Measurements from ENCODE around the gene SYT12.

Gene SYT12

DNA sequence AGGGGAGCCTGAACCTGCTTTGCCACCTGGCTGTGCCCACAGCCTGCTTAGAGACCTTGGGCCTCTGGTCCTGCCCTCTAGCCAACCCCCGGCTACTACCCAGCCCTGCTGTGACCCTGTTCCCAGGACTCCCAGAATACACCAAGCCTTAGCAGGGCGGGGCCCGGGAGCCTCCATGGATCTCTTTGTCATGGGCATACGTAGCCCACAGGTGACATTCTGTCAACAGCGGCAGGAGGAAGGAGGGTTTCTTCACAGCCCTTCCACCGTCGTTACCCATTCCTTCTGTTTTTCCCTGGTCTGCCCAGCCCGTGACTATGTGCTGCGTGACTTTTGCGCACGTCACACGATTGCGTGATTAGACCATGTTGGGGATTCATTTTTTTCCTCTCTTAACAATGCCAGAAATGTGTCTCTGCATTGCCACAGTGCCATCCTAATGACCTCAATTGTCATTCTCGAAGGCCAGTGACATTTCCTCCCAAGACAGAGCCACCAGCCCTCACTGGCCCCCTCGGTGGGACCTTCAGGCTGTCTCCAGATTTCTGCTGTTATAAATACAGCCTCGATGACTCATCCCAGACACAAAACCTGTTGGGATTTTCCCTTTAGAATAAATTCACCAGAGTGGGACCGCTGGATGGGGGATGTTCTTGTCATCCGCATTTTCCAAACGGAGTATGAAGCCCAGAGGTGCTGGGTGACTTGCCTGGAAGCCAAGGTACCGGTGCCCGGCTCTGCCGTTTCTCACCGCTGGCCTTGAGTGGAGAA is 9.0 kb downstream of the SYT12 start:
- no peak for DNase-seq

DNA sequence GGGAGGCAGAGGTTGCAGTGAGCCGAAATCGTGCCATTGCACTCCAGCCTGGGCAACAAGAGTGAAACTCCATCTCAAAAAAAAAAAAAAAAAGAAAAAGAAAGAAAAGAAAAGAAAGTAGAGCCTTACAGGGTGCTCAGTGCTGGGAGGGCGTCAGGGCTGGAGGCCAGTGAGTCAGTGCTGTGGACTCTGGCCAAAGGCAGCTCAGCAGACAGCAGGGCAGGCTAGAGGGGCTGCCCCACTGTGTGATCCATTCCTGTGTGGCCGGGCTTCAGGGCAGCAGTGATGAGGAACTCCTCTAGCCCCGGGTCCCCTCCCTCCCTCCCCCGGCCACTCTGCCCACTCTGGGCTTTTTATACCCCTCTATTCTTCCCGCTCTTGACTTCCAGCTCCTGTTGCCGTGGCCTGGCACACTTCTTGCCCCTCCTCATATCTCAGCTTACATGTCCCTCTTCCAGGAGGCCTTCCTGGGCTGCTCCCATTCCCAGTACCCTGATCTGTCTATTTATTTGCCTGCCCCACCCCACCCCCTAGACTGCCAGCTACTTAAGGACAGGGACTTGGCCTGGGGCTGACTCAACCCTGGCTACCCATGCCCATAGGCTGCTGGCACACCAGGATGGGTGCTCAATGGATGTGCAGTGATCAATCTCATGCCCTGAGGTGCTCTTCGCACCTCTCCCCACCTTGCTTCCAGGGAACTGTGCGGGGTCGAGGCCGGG is 10.1 kb downstream of the SYT12 start:
- DNase-seq = no peak

DNA sequence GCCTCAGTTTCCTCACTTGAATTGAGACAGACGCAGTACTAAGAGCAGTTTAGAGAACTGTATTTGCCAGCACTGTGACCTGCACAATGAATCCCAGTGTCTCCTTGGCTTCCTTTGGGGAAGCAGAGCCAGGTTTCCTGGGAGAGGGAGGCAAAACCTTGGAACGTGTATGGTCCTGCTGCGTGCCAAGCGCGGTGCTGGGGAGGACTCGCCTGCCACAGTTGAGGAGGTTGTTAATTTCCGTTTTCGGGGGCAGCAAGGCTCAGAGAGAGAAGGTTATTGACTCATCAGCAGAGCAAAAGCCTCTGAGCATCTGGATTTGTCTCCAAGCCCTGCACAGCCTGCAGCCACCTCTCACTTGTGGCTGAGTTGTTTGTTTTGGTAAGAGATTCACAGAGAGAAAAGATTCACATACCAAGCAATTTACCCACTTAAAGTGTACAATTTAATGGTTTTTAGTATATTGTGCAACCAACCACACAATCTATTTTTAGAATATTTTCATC is 10.8 kb downstream of the SYT12 start:
- DNase-seq = no peak

DNA sequence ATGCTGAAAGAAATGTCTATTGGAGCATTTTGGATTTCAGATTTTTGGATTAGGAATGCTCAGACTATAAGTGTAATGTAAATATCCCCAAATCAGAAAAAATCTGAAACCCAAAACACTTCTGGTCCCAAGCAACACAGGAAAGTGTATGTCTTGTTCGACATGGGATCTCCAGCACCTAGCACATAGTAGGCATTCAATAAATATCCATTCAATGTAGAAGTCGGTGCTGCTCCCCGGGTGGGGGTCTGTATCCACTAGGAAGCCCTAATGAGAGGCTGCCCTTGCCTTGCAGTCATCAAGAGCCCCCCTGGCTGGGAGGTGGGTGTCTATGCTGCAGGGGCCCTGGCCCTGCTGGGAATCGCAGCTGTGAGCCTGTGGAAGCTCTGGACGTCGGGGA is 11.4 kb downstream of the SYT12 start:
- no peak for DNase-seq

DNA sequence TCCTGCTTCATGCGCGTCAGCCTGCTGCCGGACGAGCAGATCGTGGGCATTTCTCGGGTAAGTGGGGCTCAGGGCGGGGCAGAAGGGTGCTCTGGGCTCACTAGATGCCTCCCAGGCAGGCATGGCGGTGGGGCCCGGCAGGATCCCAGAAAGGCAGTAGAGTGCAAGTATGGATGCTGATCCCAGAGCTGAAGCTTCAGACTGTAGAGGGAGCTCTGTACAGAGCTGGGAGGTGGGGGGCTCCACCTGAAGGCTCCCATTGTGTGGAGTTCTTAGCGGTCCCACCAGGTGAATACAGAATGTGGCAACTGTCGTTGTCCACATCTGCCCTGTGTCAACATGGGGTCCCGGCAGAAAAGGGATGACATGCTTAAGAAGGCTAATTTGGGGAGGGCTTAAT is 17.2 kb downstream of the SYT12 start:
- DNase-seq = no peak

DNA sequence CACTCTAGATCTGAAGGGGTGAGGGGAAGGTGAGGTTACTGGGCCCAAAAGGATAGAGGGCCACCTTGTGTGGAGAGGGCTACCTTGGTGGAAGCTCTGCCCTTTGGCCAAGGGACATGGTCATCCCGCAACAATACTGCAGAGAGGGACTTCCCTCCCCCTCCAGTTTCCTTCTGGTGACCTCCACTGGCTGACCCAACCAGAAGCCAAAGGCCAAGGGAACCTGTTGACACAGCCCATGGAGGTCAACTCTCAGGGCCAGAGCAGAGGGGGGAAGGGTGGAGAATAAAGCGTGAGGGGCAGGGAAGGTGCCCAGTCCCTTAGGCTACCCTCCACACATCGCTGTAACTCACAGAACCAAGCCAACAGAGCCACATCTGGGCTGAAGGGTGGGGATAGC is 18.7 kb downstream of the SYT12 start:
- DNase-seq = no peak

DNA sequence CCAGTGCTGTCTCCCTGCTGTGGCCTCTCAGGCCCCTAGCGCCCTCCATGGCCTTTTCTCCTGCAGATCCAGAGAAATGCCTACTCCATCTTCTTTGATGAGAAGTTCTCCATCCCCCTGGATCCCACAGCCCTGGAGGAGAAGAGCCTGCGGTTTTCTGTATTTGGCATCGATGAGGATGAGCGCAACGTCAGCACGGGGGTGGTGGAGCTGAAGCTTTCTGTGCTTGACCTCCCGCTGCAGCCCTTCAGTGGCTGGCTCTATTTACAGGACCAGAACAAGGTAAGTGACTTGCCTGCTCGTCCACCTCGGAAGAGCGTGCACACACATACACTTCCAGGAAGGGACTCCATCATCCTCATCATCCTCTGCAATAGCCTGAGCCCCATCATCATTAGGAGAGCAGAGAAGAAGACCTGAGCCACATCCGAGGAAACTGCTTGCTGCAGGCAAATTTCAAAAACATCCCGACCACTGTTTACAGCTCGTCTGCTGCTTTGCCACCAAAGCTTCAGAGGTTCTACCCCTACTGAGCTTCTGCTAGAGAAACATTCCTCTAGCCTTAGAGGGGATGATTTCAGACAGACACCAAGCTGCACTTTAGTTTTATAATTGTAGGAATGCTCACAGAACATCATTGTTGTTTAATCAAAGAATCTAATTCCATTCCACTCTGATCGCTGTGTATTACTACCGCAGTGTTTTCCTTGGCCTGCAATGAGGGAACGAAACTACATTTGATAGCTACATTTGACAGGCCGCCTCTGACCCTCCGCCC is 20.8 kb downstream of the SYT12 start:
- no peak for DNase-seq

DNA sequence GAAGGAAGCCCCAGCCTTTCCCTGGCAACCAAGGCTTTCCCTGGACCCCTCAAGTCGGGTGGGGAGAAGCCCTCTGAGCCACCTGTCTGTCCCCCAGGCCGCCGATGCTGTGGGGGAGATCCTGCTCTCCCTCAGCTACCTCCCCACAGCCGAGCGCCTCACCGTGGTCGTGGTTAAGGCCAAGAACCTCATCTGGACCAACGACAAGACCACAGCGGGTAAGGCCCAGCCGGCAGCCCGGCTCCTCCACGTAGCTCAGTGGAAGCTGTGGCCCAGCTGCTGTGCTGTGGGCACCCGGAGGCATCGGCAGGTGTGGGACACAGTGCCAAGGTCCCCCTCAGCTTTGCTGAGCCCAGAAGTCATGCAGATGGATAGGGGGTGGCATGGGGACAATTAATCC is 21.6 kb downstream of the SYT12 start:
- no peak for DNase-seq

DNA sequence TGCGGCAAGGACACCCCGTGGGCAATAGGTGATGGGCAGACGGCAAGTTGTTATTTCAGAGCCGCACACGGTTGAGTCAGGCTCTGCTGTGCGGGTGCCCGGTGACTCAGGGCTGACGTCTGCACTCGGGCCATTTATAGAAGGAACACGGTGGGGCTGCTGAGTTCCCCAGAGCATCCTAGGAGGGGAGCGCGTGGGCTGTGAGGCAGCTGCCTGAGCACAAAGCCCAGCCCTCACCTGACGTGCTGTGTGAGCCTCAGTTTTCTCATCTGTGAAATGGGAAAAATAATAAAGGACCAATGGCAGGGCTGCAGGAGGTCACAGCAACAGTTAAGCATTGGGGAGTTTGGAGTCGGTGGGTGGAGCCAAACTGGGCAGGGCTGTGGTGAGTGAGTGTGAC is 22.4 kb downstream of the SYT12 start:
- DNase-seq = no peak

DNA sequence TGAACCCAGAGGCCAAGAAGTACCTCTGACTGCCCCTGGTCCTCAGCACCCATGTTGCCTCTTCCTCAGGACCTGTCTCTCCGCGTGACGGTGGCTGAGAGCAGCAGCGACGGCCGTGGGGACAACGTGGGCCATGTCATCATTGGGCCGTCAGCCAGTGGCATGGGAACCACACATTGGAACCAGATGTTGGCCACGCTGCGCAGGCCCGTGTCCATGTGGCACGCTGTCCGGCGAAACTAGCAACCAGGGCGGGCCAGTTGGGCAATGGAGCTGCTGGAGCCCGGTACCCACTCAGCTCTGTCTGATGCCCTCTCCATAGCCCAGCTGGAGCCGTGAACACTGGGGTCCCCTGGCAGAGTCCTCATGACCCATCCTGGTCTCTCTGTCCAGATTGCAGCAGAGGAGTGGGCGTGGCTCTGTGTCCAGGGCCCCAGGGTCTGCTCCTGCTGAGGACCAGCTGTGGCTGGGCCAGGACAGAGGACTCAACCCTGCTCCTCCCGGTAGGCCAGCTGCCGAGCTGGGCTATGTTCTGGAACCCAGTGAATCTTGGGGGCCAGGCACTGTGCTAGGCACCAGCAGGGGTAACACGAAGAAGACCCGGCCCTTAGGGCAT is 25.7 kb downstream of the SYT12 start:
- no peak for DNase-seq

DNA sequence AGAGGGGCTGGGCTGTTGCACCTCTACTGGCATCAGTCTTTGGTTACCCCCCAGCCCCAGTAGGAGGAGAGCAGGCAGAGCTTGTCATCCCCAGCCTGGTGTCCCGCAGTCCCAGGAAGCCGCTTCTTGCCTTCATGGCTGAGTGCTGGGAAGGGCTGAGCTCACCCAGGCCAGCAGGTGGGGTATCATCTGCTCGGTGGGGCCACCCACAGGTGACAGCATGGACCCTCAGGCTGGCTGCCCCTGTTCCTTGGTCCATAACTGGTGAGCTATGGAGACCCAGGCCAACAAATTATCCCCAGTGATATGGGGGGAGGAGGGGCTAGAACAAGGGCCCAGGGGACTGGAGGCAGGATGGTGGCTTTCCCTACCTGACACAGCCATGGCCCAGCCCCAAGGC is 27.2 kb downstream of the SYT12 start:
- DNase-seq = no peak

DNA sequence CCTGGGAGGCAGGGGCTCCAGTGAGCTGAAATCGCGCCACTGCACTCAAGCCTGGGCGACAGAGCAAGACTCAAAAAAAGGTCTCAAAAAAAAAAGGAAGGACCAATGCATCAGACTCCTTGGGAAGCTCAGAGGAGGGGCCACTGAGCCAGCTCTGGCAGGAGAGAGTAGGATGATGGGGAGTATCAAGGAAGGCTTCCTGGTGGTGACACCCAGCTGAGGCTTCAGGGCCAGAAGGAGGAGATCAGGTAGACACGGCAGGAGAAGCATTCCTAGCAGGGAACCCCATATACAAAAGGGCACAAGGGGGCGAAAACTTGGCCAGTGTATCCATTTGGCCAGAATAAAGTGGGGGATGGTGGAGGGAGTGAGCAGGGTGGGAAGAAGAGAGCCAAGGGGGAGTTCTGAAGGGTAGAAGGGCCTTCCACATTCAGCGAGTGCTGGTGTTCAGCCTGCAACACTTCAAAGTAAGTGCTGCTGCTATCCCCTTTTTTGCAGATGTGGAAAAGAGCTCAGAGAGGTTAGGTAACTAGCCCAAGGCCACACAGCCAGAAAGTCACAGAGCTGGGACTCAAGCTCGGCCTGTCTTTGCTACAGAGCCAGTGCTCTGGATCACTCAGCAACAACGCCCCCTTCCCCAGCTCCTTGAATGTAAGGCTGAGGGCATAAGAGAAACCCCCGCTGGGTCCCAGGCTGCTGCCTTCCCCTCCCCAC is 28.4 kb downstream of the SYT12 start:
- DNase-seq = no peak

DNA sequence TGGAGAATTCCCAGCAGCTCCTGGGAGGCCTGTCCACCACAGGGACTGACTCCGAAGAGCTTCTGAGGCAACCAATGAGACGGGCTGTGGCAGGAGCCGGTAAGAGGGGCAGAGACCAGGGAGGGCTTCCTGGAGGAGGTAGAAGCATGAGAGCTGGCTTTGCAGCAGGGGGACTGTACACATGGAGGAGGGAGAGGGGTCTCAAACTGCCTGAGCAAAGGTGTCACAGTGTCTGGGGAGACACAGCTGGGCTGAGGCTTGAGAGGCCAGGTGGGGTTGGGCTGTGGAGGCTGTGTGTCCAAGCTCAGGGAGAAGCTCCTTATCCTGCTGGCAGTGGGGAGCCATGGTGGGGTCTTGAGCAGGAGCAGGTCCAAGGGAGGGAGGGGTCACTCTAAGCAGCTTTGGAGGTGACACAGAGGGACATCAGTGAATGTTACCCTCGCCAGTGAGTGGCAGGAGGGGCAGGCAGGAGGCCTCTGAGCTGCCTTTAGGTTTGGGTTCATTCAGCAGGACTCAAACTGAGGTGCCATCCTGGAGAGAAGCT is 29.1 kb downstream of the SYT12 start:
- DNase-seq = no peak

DNA sequence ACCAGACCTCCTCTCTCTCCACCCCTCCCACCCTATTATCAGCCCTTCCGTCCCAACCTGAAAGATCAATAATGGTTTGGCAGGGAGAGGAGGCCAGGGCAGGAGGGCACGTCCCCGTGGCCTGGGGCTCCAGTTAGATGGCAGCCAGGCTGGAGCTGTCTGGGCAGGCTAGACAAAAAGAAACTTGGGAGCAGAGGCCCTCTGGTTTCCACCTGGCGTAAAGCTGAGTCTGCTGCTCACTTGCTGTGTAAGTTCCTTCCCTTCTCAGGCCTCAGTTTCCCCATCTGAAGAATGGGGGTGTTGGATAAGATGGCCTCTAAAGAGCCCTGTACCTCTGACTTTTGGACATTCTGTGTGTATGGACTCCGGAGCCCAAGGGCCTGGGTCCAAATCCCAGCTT is 30.0 kb downstream of the SYT12 start:
- no peak for DNase-seq

DNA sequence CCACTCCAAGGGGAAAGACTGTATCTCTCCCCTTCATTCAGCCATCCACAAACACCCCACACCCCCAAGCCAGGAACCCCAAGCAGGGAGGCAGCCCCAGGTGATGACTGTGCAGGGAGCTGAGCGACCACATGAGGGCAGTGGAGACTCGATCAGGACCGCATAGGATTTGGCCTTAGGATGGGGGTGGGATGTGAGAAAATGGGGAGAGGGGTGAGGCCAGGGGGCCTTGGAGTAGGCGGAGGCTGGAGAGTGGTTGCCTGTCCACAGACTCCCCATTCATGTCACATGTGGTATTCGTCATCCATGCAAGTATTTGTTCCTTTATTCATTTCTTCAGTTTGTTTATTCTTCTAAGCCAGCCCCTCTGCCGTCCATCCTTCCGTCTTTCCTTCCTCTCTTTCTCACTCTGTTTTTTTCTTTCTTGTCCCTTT is 31.0 kb downstream of the SYT12 start:
- DNase-seq = no peak

DNA sequence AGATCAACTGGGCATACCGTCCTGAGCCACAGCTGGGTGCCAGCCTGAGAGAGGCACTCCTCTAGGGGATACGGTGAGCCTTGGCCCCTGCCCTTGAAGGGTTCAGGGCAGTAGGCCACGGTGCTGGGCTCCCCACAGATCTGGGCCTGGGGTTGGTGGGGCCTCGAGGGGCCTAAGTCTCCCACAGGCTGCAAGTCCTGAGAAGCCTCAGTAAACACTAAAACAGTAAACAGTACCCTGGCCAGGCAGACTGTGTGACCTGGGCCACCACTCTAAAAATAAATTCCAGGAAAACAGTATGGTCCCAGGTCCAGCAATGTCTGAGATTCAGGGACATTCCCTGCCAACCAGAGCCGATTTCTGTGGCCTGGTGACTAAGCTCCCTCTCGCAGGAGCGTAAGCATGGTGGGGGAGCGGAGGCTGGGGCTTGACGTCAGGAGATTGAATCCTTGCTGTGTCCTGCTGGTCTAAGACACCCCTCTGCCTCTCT is 31.5 kb downstream of the SYT12 start:
- no peak for DNase-seq

DNA sequence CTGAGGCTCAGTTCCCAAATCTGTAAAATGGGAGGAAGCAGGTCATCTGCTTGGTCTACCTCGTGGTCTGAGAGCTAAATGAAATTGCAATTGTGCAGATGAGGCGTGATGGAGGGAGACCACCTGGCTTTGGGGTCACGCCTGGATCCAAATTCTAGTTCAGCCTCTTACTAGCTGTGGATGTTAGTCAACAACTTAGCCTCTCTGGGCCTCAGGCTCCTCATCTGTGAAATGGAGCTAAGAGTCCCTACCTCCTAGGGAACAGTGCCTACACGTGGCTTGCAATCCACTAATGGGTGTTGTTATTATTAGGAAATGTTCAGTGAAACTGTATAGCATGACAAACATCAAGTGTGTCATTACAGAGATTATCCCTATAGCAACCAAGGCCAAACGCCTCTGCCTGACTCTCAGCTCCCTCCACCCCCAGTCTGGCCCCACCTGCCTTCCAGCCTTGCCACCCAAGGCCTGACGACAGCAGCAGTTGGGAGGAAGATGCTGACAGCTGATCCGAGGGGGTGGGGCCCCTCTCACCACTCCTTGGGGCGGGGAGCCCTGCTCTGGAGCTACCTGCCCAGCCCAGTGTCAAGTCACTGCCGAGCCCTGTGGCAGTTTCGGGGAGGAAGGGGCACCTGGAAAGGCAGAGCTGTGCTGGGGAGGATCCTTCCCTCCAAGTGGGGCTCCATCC is 32.0 kb downstream of the SYT12 start:
- peak; percentile 39 for DNase-seq

DNA sequence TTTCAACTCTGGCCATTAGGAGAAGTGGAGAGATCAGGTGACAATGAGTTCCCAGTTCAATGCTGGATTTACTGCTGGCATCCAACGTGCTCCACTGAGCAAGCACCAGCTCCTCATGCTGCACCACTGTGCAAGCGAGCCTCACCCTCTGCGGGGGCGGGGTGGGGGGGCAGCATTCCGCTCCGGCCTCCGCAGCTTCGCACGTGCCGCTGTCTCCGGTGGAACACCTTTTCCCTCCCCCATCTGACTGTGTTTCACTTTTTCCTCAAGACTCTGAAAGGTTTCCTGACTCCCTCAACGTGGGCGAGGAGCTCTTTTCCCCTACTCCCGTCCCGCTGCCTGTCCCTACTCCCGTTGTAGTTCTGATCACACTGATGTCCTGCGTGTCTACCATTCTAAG is 32.9 kb downstream of the SYT12 start:
- DNase-seq = peak; percentile 12

DNA sequence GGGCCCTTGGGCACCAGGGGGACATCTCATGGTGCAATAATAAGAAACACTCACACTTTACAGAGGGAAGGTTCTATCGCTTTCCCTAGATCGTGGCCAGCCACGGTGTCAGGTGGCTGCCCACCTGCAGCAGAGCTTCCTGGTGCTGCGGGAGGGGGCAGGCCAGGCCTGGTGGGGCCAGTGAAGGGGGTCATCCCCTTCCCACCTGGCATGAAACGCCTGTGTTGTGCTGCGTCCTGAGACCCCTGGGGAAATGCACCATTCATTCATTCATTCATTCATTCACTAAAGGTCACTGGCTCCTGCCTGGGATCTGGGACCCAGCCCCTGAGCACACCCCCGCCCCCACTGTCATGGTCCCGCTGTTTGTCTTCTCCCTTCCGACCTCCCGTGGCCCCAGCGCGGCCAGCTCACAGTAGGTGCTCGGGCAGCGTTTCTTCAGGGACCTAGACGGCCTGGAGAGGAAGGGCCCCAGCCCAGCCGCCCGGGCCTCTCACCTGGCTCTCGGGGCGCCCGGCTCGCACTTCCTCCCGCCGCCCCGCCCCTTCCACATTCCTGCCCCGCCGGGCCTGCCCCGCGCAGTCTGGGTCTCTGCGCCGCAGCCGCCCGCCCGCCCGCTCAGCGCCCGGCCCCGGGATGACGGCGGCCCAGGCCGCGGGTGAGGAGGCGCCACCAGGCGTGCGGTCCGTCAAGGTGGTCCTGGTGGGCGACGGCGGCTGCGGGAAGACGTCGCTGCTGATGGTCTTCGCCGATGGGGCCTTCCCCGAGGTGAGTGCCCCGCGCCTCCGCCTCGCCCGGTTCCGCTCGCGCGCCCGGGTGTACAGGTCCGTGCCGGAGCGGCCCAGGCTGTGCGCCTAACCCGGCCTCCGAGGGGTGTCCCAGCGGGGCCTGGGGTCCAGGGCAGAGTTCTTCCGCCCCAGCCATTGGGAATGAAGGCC is 33.6 kb downstream of the SYT12 start, which contains the start of gene RHOD:
RHOD (plus strand) TSS at position 581 of the 938 bp plus-strand sequence; CDS start at position 637, 56 bp downstream.
- DNase-seq = peak; percentile 11

DNA sequence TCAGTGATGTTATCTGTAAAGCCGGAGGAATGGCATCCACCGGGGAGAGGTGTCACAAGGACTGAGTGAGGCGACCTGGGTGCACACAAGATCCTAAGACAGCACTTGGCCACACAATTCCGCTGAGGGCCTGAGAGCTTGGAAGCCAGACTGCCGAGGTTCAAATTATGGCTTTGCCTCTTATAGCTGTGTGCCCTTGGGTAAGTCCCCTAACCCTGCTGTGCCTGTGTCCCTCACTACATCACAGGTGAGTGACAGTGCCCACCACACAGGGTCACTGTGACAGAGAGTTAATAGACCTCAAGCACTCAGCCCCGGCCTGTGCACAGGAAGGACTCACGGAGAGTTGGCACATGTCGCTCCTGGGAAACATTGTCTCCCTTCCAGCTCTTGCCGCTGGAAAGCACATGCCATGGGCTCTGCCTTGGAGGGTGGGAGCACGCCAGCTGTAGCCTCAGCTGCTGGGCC is 34.3 kb downstream of the SYT12 start:
- DNase-seq = no peak

All from NCI-H526 treated with DMSO at 0.1 percent for 48 hours (cell line).